A549 (cell line): Measurements from ENCODE around the gene OR10D3. TPM values are rescaled to one million over a fixed set of nuclear protein-coding genes. Genes with fewer than 3 reads are reported as not detected.
"Not testable (repeated sequence)": the region's sequence is repeated elsewhere in the genome, so short reads cannot be mapped to it uniquely, and the experiment has no call there.

Source experiments
- ATAC-seq, 2 experiments: fragments of 200-7000 bp in 1 of 2; fragments of >200 bp in 1 of 2; cut with Nextera tagmentation in 1 of 2; cut with Tn5 transposase in 1 of 2; 3 replicates each; pipeline versions ENCODE4 v1.8.0 to v1.9.1; 2018 to 2020; ENCODE audit warnings: mild to moderate bottlenecking in 1 of 2, moderate library complexity in 1 of 2
- CTCF ChIA-PET: fragments of 300-600 bp; sonication (Branson Sonifier 250); formaldehyde crosslinking; extraction: SDS; loops from one replicate; lab custom pipeline; 2021; ENCODE audit warnings: antibody characterized with exemption, inconsistent platforms; lab: Yijun Ruan, JAX
- POLR2A ChIA-PET: fragments of 350-600 bp; formaldehyde crosslinking; extraction: SDS; loops from one replicate; lab custom pipeline; 2021; ENCODE audit warnings: antibody characterized with exemption, inconsistent platforms; lab: Yijun Ruan, JAX
- DNase-seq, 2 experiments: peaks; one replicate each; pipeline versions ENCODE4 v3.0.0 to v3.0.0-alpha.2; 2011 to 2016; ENCODE audit warnings: low read depth in 1 of 2, low spot score in 1 of 2
- FAIRE-seq: peaks from 2 replicates; lab custom pipeline; 2011; peaks lifted over from hg19 to GRCh38; lab: Jason Lieb, UNC
- H3K27ac ChIP-seq, 2 experiments: fragments of >200 bp; sonication (Bioruptor Twin); formaldehyde crosslinking; 3 replicates each; pipeline ENCODE4 v1.5.1; 2016 to 2017
- H3K4me1 ChIP-seq: fragments of >200 bp; sonication (Bioruptor Twin); formaldehyde crosslinking; 3 replicates; pipeline ENCODE4 v1.6.1; 2016
- H3K4me2 ChIP-seq: fragments of >200 bp; sonication (Bioruptor Twin); formaldehyde crosslinking; 3 replicates; pipeline ENCODE4 v1.6.1; 2016
- H3K4me3 ChIP-seq: fragments of >200 bp; sonication (Bioruptor Twin); formaldehyde crosslinking; 3 replicates; pipeline ENCODE4 v1.5.1; 2016
- H3K9me3 ChIP-seq: fragments of >200 bp; sonication (Bioruptor Twin); formaldehyde crosslinking; 3 replicates; pipeline ENCODE4 v1.6.1; 2016
- BHLHE40 ChIP-seq: IDR thresholded peaks from 2 replicates; pipeline ENCODE4 v1.6.1; 2012; ENCODE audit warnings: low read depth, low read length, inconsistent platforms
- CEBPB ChIP-seq, 2 experiments: fragments of >200 bp in 1 of 2; sonication (Bioruptor Twin) in 1 of 2; formaldehyde crosslinking in 1 of 2; IDR thresholded peaks; 2 replicates each; pipeline ENCODE4 v1.6.1; 2012 to 2016
- CHD2 ChIP-seq: fragments of 150-350 bp; IDR thresholded peaks from 2 replicates; pipeline ENCODE4 v1.6.1; 2014; ENCODE audit warnings: low read length; ENCODE audit not compliant: partially characterized antibody
- CTCF ChIP-seq: fragments of >200 bp; sonication (Bioruptor Twin); formaldehyde crosslinking; IDR thresholded peaks from 3 replicates; pipeline ENCODE4 v1.5.1; 2016
- E2F6 ChIP-seq: IDR thresholded peaks from 2 replicates; pipeline ENCODE4 v1.6.1; 2012; ENCODE audit warnings: low read depth, borderline replicate concordance
- EHMT2 ChIP-seq: fragments of 200-600 bp; sonication (generic); IDR thresholded peaks from 2 replicates; pipeline ENCODE4 v1.6.1; 2016; ENCODE audit warnings: antibody characterized with exemption, low read depth, mild to moderate bottlenecking, moderate library complexity
- HDAC2 ChIP-seq: fragments of 200-600 bp; sonication (generic); IDR thresholded peaks from 2 replicates; pipeline ENCODE4 v1.6.1; 2016
- HOXB5 ChIP-seq: fragments of 250-450 bp; sonication (Bioruptor Pico); IDR thresholded peaks from 2 replicates; pipeline ENCODE4 v1.5.0; 2020; ENCODE audit warnings: mild to moderate bottlenecking, moderate library complexity
- JUNB ChIP-seq: fragments of >200 bp; sonication (Bioruptor Twin); formaldehyde crosslinking; IDR thresholded peaks from 2 replicates; pipeline ENCODE4 v1.6.1; 2016
- MAFK ChIP-seq: fragments of 450-650 bp; IDR thresholded peaks from 2 replicates; pipeline ENCODE4 v1.6.1; 2014; ENCODE audit not compliant: partially characterized antibody
- NFE2L2 ChIP-seq: fragments of 150-350 bp; conservative IDR thresholded peaks from 2 replicates; pipeline ENCODE4 v1.6.1; 2014; ENCODE audit warnings: low read length
- NR3C1 ChIP-seq: fragments of >200 bp; sonication (Bioruptor Twin); formaldehyde crosslinking; IDR thresholded peaks from 3 replicates; pipeline ENCODE4 v1.6.1; 2017
- PHF8 ChIP-seq: fragments of 200-600 bp; sonication (generic); IDR thresholded peaks from 2 replicates; pipeline ENCODE4 v1.6.1; 2016; ENCODE audit warnings: low read depth, mild to moderate bottlenecking, antibody characterized with exemption, moderate library complexity, borderline replicate concordance
- POLR2A ChIP-seq: IDR thresholded peaks from 2 replicates; pipeline ENCODE4 v1.6.1; 2012; ENCODE audit warnings: mild to moderate bottlenecking, low read length
- REST ChIP-seq: fragments of 200-600 bp; sonication (generic); IDR thresholded peaks from 2 replicates; pipeline ENCODE4 v1.6.1; 2016; ENCODE audit warnings: antibody characterized with exemption, mild to moderate bottlenecking, moderate library complexity
- RNF2 ChIP-seq: fragments of 200-600 bp; sonication (generic); IDR thresholded peaks from 2 replicates; pipeline ENCODE4 v1.6.1; 2016; ENCODE audit warnings: low read depth, mild to moderate bottlenecking, antibody characterized with exemption, moderate library complexity, borderline replicate concordance
- USF2 ChIP-seq: fragments of 450-650 bp; IDR thresholded peaks from 2 replicates; pipeline ENCODE4 v1.6.1; 2014; ENCODE audit warnings: antibody characterized with exemption
- ZNF302 ChIP-seq: fragments of 250-450 bp; sonication (Bioruptor Pico); IDR thresholded peaks from 2 replicates; pipeline ENCODE4 v1.9.0; 2021; ENCODE audit warnings: inconsistent platforms, mild to moderate bottlenecking, moderate library complexity
- WGBS: methylation state at CpG from one replicate; pipeline ENCODE4 v1.1.6; 2017; ENCODE audit errors: missing lambda C conversion rate; 5-methylcytosine and 5-hydroxymethylcytosine counted together
- polyA plus RNA-seq, 4 experiments: library from polyadenylated mRNA; depleted of rRNA in 3 of 4; stranded (reverse); fragments of >200 nt; fragmentation: RNase III in 1 of 4; extraction: RNeasy Plus Mini Kit Qiagen cat#74134 plus additional on column Dnase treatment in 1 of 4; gene quantifications; 2 replicates in 3 of 4; 3 replicates in 1 of 4; pipeline ENCODE4 v1.2.3, GENCODE V29; 2011 to 2017

OR10D3 gene
- polyA plus RNA-seq, 2 of the 4 experiments (the other 2 are of a cell fraction): not detected

- TF ChIP-seq CTCF (no peak), NFE2L2 (no peak), PHF8 (no peak)
Observed at GRCh38 chr11:124168796-124169195, 14.3 kb upstream of the OR10D3 start (continued).

- FAIRE-seq, DNase-seq, H3K27ac ChIP-seq, H3K4me1 ChIP-seq, CTCF ChIA-PET, H3K9me3 ChIP-seq, H3K4me2 ChIP-seq, H3K4me3 ChIP-seq, ATAC-seq, POLR2A ChIA-PET: not testable (repeated sequence)
- no CpG with 5 or more reads among the region's 12 CpGs for WGBS
Observed at GRCh38 chr11:124170315-124170714, 12.8 kb upstream of the OR10D3 start.

GRCh38 chr11:124170801-124171586 lies 12.2 kb upstream of the OR10D3 start:
- POLR2A ChIA-PET: no interaction called here
- Histone ChIP-seq H3K4me1 (0 out of 3 replicates have a peak, but pooled peaks cover 3% of the 10 kb centered on the region), H3K9me3 (no peaks in the 10 kb centered on the region), H3K27ac (no peak overlapping the region), H3K4me3 (no peak overlapping the region), H3K4me2 (no peak overlapping the region)
- TF ChIP-seq MAFK (no peak), RNF2 (no peak), ZNF302 (CRISPR knock-in tag) (no peak), EHMT2 (no peak), POLR2A (no peak), CEBPB (IDR thresholded peaks at IDR 0.05) (no peak), REST (no peak), JUNB (no peak), BHLHE40 (no peak), HDAC2 (no peak), CHD2 (no peak), E2F6 (no peak), USF2 (no peak), NR3C1 (no peak), HOXB5 (CRISPR knock-in tag) (no peak)
- no peak for ATAC-seq
- 69% methylated on average over 9 of the region's 40 CpGs for WGBS
- FAIRE-seq: no peak
- DNase-seq: no peak
- CTCF ChIA-PET: interaction anchor here (1.2 kb wide), 1 partner anchor 99 kb away, joined by 3 read pairs; no protein-coding TSS in a partner anchor
